IPS-NIHi11 (cell line): Measurements from ENCODE around the gene FAM237A.

Experiments
- DNase-seq: peaks from one replicate; pipeline ENCODE4 v3.0.0; 2012; ENCODE audit warnings: mixed read lengths, low spot score

FAM237A gene

DNA sequence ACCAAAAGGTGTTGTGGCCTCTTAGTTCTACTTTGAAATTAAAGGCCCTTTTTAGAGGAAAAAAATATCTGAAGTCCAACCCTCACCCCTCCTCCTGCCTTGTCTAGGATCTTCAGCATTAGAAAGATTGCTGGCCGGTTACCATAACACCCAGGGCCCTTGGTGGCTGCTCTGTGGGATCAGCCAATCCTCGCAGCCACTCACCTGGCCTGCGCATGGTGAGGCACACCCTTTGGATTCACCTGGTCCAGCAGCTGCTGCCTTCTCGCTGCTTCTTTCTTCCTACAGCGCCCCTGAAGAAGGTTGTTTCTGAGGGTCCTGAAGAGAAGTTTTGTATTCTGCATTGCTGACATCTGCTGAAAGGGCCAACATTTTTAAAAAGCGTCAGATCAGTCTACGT, 50.7 kb downstream of the FAM237A start:
- no peak for DNase-seq

DNA sequence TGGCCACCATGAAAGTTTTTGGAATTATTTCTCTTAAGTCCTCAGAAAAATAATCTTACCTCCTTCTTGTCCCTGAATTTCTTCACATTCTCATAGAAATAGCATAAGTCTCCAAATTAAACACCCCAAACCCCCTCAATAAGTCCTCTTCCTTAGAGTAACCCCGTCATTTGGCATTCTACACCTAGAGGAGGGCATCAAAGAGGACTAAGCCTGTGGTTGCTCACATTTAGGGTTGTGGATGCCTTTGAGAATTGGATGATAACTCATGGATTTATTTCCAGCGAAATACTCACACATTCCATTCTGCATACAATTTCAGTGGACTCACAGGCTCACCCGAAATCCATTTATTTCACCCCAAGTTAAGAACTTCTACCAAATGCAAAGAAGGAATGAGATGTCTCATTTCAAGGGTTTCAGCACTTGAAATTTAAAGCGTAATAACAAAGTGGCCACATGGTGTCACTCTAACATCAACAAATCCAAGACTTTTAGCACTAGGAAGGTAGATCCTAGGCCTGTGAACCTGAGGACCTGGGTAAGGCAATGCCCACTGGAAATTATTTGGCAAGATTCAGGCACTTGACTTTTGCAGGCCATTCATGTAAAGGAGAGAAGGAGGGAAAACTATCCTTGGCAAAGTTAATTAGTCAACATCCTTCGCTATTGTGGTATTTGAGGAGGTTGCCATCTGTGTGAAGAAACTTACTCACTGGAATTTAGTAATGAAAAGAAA, 51.3 kb downstream of the FAM237A start:
- DNase-seq = peak; percentile 79

DNA sequence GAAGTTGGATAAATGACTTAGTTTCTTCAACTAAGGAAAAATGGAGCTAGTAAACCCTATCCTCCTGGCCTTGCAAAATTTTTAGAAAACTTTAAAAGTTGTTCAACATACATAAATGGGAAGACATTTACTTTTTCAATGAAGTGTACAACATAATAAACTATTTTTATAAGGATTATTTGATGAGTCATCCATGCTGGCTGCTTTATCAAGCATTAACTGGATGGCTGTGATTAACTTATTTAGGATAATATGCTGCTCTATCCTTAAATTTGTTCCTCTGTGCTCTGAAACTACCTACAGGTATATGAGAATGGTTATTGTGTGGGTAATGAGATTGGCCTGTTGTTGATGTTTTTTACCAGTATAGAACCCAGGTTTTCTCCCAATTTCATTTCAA, 54.6 kb downstream of the FAM237A start:
- DNase-seq = no peak

DNA sequence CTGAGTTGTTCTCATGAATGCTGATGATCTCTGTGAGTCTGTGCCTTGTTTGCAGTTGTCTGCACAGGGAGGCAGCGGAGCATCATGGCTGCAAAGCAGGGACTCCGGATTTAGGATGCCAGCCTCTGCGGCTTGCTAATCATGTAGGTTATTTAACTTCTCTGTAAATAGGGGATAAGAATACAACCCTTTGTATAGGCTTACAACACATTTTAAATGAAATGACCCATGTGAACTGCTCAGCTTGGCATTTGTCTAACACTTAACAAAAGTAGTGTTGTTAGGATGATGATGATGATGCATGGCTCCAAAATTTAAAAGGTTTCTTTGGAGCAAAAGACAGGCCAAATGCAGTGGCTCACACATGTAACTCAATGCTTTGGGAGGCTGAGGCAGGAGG, 56.5 kb downstream of the FAM237A start:
- no peak for DNase-seq
